HL-60 (cell line): ENCODE results near the gene PPP1R9B.

Experiments used
- CTCF ChIP-seq: IDR thresholded peaks from one replicate; pipeline ENCODE4 v1.5.1; 2011; ENCODE audit warnings: low read length, control low read depth, inconsistent platforms; ENCODE audit not compliant: insufficient read depth
- GABPA ChIP-seq: IDR thresholded peaks from 2 replicates; pipeline ENCODE4 v1.6.1; 2012; ENCODE audit warnings: low read depth
- POLR2AphosphoS5 ChIP-seq: IDR thresholded peaks from 2 replicates; pipeline ENCODE4 v1.6.1; 2012; ENCODE audit warnings: low read depth
- REST ChIP-seq: IDR thresholded peaks from 2 replicates; pipeline ENCODE4 v1.6.1; 2012; ENCODE audit warnings: low read depth; ENCODE audit not compliant: insufficient replicate concordance
- SPI1 ChIP-seq: IDR thresholded peaks from 2 replicates; pipeline ENCODE4 v1.6.1; 2012; ENCODE audit warnings: low read depth, mild to moderate bottlenecking, borderline replicate concordance

- TF ChIP-seq CTCF (no peak), REST (no peak), POLR2AphosphoS5 (no peak), GABPA (no peak), SPI1 (no peak)
Observed at GRCh38 chr17:50136096-50136687, 14.3 kb downstream of the PPP1R9B start.
